H1 (cell line): ENCODE measurements around the gene CTSH.

ENCODE experiments used
- CTCF ChIP-seq, 3 experiments: IDR thresholded peaks; 1 replicate in 2 of 3; 2 replicates in 1 of 3; pipeline versions ENCODE4 v1.5.1 to v1.6.1; 2011; ENCODE audit warnings: low read length in 3 of 3, mild to moderate bottlenecking in 3 of 3, inconsistent platforms in 2 of 3, low read depth in 1 of 3, moderate library complexity in 1 of 3; ENCODE audit not compliant: insufficient read depth in 1 of 3; ENCODE audit errors: control extremely low read depth in 1 of 3
- EZH2 ChIP-seq: fragments of 200-600 bp; sonication (generic); IDR thresholded peaks from 2 replicates; pipeline ENCODE4 v1.7.1; 2012; ENCODE audit warnings: low read depth, mild to moderate bottlenecking, moderate library complexity, low read length, inconsistent platforms; ENCODE audit not compliant: severe bottlenecking
- POLR2A ChIP-seq, 2 experiments: IDR thresholded peaks; 1 replicate in 1 of 2; 2 replicates in 1 of 2; pipeline ENCODE4 v1.6.1; 2011; ENCODE audit warnings: low read depth in 2 of 2, low read length in 2 of 2, mild to moderate bottlenecking in 2 of 2; ENCODE audit errors: control extremely low read depth in 1 of 2
- TEAD4 ChIP-seq: IDR thresholded peaks from 2 replicates; pipeline ENCODE4 v1.6.1; 2012; ENCODE audit warnings: low read depth, low read length, inconsistent platforms, mixed read lengths
- USF2 ChIP-seq: IDR thresholded peaks from 2 replicates; pipeline ENCODE4 v1.6.1; 2011; ENCODE audit warnings: low read length, improper control_type of control experiment

GRCh38 chr15:78968539-78969271 lies 23.9 kb upstream of the CTSH start:
- TF ChIP-seq TEAD4, result no peak
- no peak for TF ChIP-seq POLR2A (IDR thresholded peaks at IDR 0.05; ENCODE audit: control extremely low read depth in 1 of 2, low read depth in 2 of 2, low read length in 2 of 2)
- no peak for TF ChIP-seq CTCF (IDR thresholded peaks at IDR 0.05; ENCODE audit: control extremely low read depth in 1 of 3, insufficient read depth in 1 of 3, low read depth in 1 of 3, low read length in 3 of 3)
- no peak for TF ChIP-seq EZH2
- no peak for TF ChIP-seq USF2
